AG04449 (cell line): ENCODE results near the gene MTX1.
"Not testable (repeated sequence)": the region's sequence is repeated elsewhere in the genome, so short reads cannot be mapped to it uniquely, and the experiment has no call there.

Experiments used
- CTCF ChIA-PET: fragments of 350-600 bp; formaldehyde crosslinking; extraction: SDS; loops from one replicate; lab custom pipeline; 2021; ENCODE audit warnings: antibody characterized with exemption; lab: Yijun Ruan, JAX
- POLR2A ChIA-PET: fragments of 400-600, 350-600 bp; formaldehyde crosslinking; extraction: SDS; loops from one replicate; lab custom pipeline; 2020; ENCODE audit warnings: antibody characterized with exemption, inconsistent platforms; lab: Yijun Ruan, JAX
- DNase-seq: peaks from one replicate; pipeline ENCODE4 v3.0.0-alpha.2; 2010; ENCODE audit warnings: low read depth, low spot score
- H3K4me3 ChIP-seq: 2 replicates; pipeline ENCODE4 v1.5.1; 2011; ENCODE audit warnings: low read depth, mild to moderate bottlenecking, control low read depth, low read length
- CTCF ChIP-seq: IDR thresholded peaks from one replicate; pipeline ENCODE4 v1.5.1; 2011; ENCODE audit warnings: mild to moderate bottlenecking, moderate library complexity, low read length, control low read depth, inconsistent platforms; ENCODE audit not compliant: insufficient read depth; ENCODE audit errors: missing control alignments

The MTX1 gene

GRCh38 chr1:155193275-155193990 lies 15.1 kb upstream of the MTX1 start:
- TF ChIP-seq CTCF = peak; percentile 99
- POLR2A ChIA-PET = interaction anchor here (1.0 to 3.7 kb wide), 8 partner anchors 8 to 48 kb away, joined by 3 to 45 read pairs (median 8); partner anchors contain the start of genes KRTCAP2, MTX1 and THBS3
- CTCF ChIA-PET = interaction anchor here (0.7 to 8.2 kb wide), 26 partner anchors 9 to 459 kb away, joined by 3 to 144 read pairs (median 4); partner anchors contain the start of genes KRTCAP2, MTX1, PBXIP1 and THBS3

DNA sequence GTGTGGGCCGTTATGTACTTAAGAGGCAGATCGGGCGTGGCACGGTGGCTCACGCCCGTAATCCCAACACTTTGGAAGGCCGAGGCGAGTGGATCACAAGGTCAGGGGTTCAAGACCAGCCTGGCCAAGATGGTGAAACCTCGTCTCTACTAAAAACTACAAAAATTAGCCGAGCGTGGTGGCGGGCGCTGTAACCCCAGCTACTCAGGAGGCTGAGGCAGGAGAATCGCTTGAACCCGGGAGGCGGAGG lies 14.6 kb upstream of the MTX1 start:
- not testable (repeated sequence) for DNase-seq
- H3K4me3 ChIP-seq = peak overlapping the region; percentile 66
- ChIA-PET POLR2A (interaction anchor here (1.0 to 3.7 kb wide), 9 partner anchors 8 to 48 kb away, joined by 3 to 45 read pairs (median 8); partner anchors contain the start of genes KRTCAP2, MTX1 and THBS3), CTCF (interaction anchor here (0.8 to 8.2 kb wide), 27 partner anchors 9 to 459 kb away, joined by 3 to 144 read pairs (median 5); partner anchors contain the start of genes KRTCAP2, MTX1, THBS3 and TRIM46)

More at GRCh38 chr1:155193275-155193990, 15.1 kb upstream of the MTX1 start:
- DNase-seq = no peak
- peak overlapping the region; percentile 66 for H3K4me3 ChIP-seq

- POLR2A ChIA-PET = interaction anchor here (0.5 to 3.7 kb wide), 8 partner anchors 10 to 732 kb away, joined by 3 to 45 read pairs (median 8); partner anchors contain the start of genes KRTCAP2, MTX1 and THBS3
- peak overlapping the region; percentile 66 for H3K4me3 ChIP-seq
- DNase-seq = no peak
- TF ChIP-seq CTCF = no peak
- CTCF ChIA-PET = interaction anchor here (0.6 to 8.2 kb wide), 9 partner anchors 10 to 110 kb away, joined by 3 to 144 read pairs (median 7); partner anchors contain the start of genes KRTCAP2, MTX1, THBS3 and TRIM46
Observed at GRCh38 chr1:155195201-155196102, 13.0 kb upstream of the MTX1 start.

DNA sequence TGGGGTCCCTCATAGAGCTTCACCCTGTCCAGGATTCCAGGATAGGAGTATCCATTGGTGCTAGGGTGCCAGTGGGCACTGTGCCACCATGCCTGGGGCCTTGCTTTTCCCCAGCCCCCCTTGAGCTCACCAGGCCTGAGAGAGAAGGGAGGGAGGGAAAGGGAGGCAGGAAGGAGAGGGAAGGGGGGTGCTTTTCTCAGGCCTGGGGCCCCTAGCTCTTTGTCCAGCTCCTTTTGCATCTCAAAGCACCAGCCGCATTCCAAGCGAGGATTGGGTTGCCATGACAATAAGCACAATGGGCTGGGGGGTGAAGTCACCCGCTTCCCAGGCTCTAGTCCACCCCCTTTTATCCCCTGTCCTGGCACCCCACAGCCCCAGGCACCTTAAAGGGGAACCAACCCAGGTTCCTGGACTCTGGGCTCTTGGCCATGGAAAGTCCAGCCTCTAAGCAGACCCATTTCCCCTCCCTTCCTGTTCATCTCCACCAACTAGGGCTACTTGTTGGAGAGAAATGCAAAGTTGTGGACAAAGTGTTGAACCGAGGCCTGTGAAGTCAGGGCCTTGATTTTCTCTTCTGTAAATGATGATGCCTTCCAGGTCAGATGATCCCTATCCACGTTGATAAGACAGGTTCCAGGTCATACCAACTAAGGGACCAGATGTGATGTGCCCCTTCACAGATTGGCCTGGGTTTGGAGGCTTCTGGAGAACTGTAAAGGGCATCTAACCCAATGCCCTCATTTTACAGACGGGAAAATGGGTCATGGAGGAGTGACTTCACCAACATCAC lies 12.2 kb upstream of the MTX1 start:
- no peak for TF ChIP-seq CTCF
- ChIA-PET CTCF (interaction anchor here (0.6 to 8.2 kb wide), 5 partner anchors 10 to 54 kb away, joined by 3 to 144 read pairs (median 13); partner anchors contain the start of genes KRTCAP2, MTX1, THBS3 and TRIM46), POLR2A (interaction anchor here (3.7 kb wide), 1 partner anchor 12 kb away, joined by 45 read pairs; the partner anchor contains the start of genes MTX1 and THBS3)
- peak overlapping the region; percentile 66 for H3K4me3 ChIP-seq
- no peak for DNase-seq

GRCh38 chr1:155196893-155197638 lies 11.4 kb upstream of the MTX1 start:
- CTCF ChIA-PET = interaction anchor here (0.8 to 8.2 kb wide), 4 partner anchors 9 to 53 kb away, joined by 3 to 144 read pairs (median 68); partner anchors contain the start of genes KRTCAP2, MTX1, THBS3 and TRIM46
- H3K4me3 ChIP-seq = no peak overlapping the region
- no peak for DNase-seq
- TF ChIP-seq CTCF = no peak
- POLR2A ChIA-PET = no interaction called here
